Caki2 (cell line): ENCODE data around the gene KIRREL3. TPM values are rescaled to one million over a fixed set of nuclear protein-coding genes. Genes with fewer than 3 reads are reported as not detected.

Source experiments
- DNase-seq: peaks from one replicate; pipeline ENCODE4 v3.0.0-alpha.2; 2015; ENCODE audit warnings: low read depth
- in situ Hi-C: cut with HindIII; loops from 2 replicates; pipeline ENCODE4 v1.10.0; 2016; ENCODE audit warnings: low sequenced_read_pairs, low pct_unique_long_range_greater_than_20kb, mixed read lengths
- total RNA-seq: library from RNA; depleted of rRNA; stranded (reverse); fragments of >200 nt; shearing (Covaris generic); gene quantifications from 2 replicates; pipeline ENCODE4 v1.2.3, GENCODE V29; 2014; ENCODE audit warnings: low replicate concordance

KIRREL3 gene
- total RNA-seq, 1 experiment from 2014 or later = 6.4 TPM

DNA sequence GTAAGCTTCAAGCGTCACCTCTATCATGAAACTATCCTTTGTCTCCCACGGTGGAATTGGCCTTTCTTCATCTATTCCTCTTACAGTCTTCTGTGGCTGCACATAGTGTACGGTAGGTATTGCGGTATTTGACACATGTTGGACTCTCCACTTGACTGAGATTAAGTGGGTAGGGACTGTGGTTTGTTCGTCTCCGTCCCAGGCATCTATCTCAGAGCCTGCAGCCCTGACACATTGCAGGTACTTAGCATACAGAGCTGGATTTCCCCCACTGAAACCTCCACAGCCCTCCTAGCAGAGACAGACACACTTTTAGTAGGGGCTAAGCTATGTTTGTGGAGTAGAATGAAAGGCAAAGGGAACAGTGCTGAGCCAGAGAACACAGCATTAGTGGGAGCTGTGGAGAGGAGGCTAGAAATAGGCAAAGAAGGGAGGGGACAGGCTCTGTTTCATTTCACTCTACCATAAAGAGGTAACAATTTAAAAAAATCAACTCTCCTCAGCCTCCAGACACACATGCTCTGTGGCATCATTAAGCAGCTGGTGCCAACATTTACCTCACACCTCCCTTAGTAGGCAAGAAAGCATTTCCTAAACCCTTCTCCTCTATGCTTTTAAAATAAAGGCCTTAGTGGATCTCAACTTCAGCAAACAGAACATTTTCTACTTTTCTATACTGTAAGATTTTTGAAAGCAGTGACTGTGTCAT is 277.5 kb downstream of the KIRREL3 start:
- in situ Hi-C loops = no loop called here
- no peak for DNase-seq

DNA sequence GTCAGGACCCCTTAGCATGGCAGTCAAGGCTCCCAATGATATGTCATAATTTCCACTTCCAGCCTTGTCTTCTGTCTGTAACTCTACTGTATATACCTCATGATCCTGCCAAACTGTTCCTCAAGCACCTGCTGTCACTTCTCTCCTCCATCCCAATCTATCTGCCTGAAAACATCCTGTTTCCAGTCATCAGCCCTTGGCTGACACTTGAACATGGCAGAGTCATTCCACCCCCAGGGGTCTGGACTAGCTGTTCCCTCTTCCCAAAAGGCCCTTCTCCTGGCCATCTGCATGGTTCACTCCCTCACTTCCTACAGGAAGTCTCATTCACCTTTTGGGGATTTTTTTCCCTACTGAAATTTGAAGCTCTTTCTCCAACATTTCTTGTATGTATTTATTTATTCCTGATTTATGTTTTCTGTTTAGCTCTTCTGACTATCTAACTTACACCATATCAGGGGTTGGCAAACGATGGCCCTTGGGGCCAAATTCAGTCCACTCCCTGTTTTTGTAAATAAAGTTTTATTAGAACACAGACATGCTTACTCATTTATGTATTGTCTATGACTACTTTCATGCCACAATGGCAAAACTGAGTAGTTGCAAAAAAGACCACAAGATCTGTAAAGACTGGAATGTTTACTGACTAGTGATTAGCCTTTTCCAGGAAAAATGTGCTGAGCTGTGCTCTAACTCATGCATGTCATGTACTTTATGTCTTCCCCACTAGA is 278.4 kb downstream of the KIRREL3 start:
- DNase-seq = no peak
- in situ Hi-C loops = no loop called here

DNA sequence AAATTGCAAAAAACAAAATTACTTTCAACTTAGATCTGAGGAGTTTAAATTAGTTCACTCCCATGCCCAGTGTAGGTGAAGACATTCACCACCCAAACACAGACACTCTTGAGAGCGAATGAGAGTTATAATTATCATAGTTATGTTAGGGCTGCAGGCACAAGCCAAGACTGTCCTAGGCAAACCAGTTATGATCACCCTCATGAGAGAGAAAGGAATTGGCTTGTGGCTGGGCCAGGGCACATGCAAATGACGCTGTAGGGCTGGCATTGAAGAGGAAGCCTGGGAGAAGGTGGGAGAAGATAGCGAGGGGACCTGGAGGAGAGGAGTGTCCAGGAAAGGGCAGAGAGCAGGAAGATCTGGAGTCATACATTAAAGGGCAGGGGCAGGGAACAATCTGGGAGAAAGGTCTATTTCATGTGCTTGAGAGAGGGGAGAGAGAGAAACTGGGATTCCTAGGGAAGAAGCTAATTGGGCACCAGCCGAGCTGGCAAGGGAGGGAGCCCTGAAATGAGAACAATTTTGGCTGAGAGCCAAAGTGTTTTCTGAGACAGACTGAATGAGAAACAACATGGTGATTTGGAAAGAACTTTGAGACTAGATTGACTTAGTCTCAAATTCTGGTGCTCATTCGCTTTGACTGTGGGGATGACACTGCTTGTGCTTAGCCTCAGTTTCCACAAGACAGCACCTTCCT is 279.9 kb downstream of the KIRREL3 start:
- in situ Hi-C loops = no loop called here
- no peak for DNase-seq

DNA sequence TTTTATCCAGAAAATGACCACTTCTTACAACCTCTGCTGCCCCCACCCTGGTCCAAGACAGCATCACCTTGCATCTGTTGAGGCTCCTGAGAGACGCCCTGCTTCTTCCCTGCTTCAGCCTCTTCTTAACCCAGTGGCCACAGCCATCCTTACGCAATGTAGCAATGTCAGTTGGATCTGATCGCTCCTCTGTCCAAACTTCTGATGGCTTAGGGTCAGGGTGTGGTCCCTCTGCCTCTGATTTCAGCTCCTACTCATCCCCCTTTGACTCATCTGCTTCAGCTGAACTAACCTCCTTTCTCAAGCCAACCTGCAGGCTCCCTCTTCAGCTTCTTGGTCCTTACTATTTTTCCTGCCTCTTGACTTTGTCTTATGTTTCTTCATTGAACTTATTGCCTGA is 280.8 kb downstream of the KIRREL3 start:
- DNase-seq = no peak
- in situ Hi-C loops = no loop called here

DNA sequence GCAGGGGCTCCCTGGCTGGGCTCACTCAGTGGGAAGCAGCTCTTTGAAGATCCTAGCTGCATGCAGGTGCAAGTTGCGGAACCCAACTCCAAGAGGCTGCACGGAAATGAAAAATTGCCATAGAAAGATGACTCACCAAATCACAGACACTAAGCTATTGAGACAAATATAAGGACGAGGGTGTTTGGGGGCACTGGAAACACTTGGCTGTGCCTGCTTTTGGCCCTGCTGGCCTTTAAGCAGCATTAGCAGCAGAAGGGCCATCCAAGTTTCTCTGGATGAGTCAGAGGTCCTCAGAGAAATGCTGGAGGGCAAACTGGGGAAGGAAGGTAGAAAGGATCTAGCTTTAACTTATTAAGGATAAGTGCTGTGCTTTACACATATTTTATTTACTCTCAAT is 282.3 kb downstream of the KIRREL3 start:
- DNase-seq = peak; percentile 16
- in situ Hi-C loops = no loop called here

DNA sequence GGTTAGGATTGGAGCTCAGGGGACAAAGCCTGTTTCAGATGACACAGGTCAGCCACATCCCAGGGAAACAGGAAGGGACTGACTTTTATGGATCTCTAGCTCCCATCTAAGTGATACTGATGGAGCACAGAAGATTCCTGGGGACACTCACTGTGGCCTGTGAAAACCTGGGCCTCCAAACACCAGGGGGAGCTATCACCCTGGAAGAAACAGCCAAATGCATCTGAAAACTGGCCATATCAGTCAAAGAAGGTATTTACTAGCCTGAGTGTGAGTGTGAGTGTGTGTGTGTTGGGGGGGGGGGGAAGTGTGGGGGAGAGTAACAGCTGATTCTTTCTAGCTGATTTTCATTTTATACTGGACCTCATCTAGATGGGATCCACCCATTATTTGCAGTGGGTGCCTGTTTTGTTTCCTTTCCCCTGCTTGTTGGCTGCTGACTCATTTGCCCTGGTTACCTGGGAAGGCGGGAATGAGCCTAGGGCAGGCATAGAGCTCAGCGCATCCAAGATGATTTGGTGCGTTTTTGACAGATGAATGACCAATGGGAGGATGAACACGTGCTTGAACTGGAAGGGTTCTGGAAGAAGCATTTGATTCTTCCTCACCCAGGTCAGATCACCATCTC is 284.0 kb downstream of the KIRREL3 start:
- peak; percentile 26 for DNase-seq
- in situ Hi-C loops = no loop called here

DNA sequence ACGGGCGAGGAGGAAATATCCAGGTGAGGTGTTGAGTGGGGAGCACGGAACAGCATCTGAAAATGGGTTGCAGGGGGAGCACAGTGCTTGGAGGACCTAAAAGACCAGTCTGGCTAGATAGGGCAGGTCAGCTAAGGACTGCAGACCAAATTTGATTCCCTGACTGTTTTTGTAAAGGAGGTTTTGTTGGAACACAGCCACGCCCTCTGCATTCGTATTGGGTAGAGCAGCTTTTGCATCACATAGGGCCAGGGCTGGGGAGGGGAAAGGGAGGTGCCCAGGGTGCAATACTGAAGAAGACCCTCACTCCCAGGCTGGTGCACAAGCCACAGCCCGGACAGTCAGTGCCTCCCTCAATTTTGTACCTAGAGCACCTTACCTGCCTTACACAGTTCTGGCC is 286.8 kb downstream of the KIRREL3 start:
- in situ Hi-C loops = no loop called here
- DNase-seq = no peak

DNA sequence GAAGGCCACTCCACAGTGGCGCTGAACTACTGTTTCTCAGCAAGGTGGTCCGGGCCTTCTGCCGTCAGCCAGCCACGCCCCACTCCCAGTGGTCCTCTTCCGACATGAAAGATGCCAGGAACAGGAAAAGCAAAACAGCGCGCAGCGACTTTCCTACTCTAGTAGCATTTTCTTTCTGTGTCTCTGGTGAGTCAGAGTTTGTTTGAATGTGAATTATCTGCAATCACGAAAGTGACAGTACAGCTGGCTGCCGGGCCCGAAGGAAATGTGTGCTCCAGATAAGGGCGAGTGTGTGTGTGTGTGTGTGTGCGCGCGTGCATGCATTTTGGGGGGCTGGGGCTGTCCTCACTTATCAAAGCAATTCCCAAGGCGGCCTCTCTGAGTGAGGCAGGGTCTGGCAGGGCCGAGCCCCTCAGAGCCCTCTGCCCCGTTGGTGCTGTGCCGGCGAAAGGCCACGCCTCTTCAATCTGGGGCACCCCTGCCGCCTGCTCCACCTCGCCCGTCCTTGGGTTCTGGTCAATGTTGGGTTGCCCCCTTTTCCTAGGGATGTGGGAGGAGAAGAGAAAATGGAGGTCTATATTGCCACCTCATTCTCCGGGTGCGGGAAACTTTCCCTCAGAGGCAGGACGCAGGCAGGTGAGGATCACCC is 288.5 kb downstream of the KIRREL3 start:
- DNase-seq = no peak
- in situ Hi-C loops = no loop called here

DNA sequence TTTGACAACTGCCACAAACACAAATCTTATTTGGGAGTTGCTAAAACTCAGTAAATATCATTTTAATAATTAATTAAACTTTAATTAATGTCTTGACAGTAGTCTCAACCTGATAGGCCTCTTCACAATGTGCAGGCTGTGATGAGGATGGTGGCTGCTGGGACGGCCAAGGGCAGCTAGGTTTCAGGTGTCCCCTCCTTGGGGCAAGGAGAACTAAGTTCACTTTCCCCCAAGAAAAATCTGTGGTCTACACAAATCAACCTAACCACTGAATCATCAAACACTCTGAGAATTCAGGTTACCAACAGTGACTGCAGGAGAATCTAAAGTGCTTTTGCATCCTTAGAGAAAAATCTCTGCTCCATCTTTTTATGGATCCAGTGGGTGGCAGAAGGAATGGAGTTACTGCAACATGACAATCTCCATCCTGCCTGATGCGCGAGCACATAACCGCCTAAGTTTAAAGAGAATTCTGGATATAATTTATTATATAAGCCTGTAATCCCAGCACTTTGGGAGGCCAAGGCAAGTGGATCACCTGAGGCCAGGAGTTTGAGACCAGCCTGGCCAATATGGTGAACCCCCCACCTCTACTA is 289.7 kb downstream of the KIRREL3 start:
- no peak for DNase-seq
- in situ Hi-C loops = no loop called here

DNA sequence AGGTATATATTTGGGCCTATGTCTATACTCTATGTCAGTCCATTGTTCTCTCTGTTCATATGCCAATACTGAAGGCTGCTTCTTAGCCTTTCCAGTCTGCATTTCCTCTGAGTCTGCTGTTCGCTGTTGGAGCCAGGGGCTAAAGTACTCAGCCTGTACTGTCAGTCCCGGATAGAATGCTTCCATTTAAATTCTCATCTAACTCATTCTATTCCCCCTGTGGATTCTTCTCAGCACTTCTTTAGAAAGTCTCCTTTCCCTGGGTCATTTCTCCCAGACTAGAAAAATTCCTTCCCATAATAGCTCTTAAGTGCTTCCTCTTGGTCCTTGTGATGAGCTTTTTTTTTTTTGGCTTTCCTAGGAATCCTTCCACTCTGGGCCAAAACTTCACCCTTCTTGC is 293.1 kb downstream of the KIRREL3 start:
- DNase-seq = no peak
- in situ Hi-C loops = no loop called here

DNA sequence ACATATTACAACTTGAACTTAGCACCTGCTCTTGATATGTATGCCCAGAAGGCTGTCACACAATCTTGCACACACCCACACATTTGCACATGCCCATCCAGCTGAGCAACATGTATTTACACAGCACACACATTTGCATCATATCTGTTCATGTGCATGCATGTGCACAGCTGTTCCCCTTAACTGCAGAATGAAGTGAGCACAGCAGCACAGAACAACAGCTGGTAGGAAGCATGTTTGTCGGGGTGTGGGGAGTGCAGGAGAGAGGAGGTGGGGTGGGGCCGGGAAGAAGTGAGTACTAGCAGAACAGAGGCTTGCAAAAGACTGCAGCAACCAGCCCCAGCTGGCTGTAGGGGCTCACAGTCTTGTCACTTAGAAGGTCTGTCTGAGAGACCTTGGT is 296.5 kb downstream of the KIRREL3 start:
- DNase-seq = no peak
- in situ Hi-C loops = no loop called here

DNA sequence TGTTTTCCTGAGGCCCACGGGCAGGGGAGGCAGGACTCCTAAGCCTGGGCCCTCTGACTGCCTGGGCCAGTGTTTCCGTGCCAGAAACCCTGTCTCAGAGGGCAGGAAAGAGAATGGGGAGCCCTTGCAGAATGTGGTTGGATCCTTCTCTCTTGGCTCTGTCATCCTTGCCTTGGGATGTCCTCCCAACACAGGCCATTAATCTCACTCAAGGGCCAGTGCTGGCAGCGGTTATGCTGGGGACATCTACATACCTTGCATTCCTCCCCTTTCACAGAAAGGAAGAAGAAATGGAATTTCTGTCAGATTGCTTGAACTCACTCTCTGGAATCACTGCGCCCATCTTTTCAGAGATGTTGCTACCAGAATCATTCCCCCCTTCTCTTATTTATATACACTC is 296.9 kb downstream of the KIRREL3 start:
- no peak for DNase-seq
- in situ Hi-C loops = no loop called here

DNA sequence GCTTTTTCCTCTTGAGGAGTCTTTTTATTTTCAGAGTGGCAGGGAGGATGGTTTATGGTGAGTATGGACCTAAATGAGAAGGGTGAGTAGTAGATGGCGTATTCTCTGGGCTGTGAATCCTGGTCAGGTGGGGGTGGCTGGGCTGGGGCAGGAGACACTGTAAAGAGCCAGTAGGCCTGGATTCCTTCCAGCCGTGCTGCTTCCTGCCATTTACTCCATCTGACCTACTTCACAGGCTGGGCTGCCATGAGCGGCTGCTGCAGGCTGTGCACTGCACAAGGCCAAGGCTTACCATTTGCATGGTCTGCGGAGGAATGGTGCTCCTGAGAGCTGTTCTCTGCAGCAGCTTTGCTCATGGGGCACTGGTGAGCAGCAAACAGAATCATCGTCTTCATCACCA is 297.6 kb downstream of the KIRREL3 start:
- no peak for DNase-seq

DNA sequence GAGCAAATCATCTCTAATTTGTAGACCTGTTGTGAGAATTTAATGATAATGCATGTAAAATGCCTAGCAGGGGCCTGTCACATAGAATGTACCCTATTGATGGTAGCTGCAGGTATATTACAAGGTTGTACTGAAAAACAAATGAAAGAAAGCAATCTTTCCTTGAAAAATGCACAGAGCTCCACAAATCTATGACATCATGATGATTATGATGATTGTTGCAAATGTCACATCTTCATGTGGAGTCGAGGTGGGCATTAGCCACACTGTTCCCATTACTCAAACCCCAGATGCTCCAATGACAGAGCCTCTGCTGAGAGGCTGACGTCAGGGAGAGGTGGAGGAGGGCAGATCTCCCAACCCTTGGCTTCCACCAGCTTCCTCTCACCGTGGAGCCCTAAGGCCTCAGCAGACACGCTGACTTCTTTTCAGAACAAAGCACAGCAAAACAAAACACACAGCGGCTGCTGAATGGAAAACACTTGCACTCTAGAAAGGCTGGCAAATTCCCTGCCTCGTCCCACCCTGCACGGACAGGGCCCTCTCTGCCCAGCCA is 298.3 kb downstream of the KIRREL3 start:
- in situ Hi-C loops = no loop called here
- no peak for DNase-seq

More for the DNA sequence above, 297.6 kb downstream of the KIRREL3 start:
- in situ Hi-C loops = no loop called here

DNA sequence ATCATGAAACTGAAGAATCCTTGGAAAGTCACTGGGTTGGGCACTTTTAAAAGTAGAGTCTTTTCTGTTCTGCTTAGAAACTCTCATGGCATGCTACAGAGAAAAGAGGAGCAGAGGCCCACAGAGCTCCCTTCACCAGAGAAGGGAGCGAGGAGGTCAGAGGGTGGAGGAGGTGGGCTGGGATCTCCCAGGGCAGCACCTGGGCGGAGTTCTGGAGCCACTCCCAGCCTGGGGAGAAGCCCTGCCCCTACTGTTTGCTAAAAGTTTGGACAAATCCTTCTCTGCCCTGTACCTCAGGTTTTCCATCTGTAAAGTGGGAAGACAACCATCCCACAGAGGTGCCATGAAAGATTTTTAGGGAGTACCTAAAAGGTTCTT is 299.1 kb downstream of the KIRREL3 start:
- in situ Hi-C loops = no loop called here
- DNase-seq = peak; percentile 14

DNA sequence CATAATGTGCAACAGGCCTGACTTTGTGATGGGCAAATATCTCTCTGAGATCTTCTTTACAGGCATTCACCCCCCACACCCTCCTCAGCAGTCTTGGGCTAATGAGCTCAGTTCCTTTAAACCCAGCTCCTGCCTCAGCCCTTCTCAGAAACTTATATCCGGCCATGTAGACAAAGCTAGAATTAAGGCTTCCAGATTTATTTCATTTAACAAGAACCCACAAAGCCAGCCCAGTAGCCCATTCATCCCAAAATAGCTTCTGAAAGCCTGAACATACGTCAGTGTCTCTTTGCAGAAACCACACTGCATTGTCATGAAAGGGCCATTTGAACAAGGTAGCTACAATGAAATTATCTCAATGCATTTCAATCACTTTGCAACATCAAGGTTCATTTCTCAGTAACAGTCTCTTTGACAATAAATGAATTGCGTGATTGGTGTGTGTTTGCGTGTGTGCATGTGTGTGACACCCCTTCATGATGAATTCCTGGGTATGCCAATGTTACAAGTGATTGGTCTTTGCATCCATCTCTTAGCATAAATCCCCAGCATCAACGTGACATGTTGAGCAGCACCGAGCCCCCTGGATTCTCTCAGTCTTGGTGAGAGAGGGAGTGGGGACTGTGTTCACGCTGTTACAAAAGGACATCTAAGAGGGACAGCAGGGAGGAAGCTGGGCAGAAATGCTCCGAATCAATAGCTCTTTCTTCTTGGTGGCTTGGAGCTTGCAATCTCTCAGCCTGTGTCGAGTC is 299.6 kb downstream of the KIRREL3 start:
- in situ Hi-C loops = no loop called here
- no peak for DNase-seq

DNA sequence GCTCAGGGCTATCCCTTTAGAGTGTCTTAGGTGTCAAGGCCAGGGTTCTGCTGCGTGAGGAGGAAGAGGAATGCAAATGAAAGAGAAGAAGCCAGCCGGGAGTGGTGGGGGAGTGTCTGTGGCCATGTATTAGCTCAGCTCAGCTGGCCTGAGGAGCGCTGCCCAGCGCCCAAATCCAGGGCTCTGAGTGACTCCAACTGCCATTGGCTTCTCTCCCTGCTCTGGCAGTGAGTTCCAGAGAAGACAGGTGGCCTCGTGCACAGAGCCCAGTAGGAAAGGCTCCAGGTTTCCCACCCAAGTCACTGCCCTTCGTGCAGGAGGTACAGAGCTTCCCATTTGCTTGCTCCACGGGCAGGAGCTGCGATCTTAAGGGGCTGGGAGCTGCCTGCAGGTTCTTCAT is 302.0 kb downstream of the KIRREL3 start:
- in situ Hi-C loops = no loop called here
- DNase-seq = no peak
